ENCODE data around the gene AHDC1.
"Not testable (repeated sequence)": the region's sequence is repeated elsewhere in the genome, so short reads cannot be mapped to it uniquely, and the experiment has no call there.

The AHDC1 gene

DNA sequence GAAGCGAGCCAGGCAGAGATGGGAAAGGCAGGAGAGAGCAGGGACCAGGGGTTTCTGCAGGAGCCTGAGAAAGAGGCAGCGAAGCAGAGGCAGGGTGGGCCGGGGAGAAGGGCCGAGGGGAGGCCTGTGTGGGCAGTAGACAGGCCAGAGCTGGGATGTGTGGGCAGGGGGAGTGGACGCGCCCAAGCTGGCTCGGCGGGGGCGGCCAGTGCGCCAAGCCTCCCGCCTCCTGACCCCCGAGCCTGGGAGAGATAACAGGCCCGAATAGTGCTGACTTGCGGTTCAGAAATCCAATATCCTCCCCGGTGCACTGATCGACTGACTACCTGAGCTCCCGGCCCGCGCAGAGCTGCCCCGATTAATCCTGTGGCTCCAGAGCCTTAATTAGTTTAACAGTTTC, 41.9 kb downstream of the AHDC1 start:
- no peak for DNase-seq

- no peak for DNase-seq
These were observed 42.6 kb downstream of the AHDC1 start for GRCh38 chr1:27561124-27561899.

DNA sequence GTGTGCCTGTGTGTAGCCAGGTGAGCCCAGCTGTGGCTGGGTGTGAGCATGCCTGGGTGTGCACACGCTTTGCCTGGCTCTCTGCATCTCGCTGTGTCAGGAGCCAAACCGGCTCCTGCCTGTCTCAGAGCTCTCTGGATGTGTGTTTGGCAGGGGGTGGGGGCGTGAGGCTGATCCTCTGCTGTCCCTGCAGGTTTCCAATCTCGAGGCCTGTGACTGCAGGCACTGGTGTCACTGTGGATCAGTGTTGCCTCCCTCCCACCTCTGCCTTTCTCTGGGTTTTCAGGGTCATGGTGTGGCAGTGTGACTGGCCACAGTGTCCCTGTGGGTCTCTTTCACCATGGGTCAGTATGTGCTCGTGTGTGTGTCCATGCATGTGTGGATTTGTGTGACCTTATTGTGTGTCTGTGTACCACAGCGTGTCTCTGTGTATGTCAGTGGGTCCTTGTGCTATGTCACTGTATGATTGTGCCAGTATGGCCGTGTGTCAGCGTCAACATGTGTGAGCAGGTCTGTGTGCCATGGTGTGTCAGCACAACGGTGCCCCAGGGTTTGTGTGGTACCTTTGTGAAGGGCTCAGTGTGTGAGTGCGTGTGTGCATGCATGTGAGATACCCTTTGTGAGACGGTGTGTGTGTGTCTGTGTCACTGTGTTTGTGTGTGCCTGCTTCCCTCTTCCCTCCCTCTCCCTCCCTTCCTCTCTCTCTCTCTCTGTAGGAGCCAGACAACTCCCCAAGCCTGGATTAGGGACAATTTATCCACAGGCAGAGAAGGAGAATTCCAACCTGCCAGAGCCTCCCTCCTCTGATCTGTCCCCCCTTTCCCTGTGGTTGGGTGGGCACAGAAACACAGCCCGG, 43.4 kb downstream of the AHDC1 start:
- no peak for DNase-seq

- DNase-seq, result no peak
These were observed 44.4 kb downstream of the AHDC1 start for GRCh38 chr1:27559466-27560030.

DNA sequence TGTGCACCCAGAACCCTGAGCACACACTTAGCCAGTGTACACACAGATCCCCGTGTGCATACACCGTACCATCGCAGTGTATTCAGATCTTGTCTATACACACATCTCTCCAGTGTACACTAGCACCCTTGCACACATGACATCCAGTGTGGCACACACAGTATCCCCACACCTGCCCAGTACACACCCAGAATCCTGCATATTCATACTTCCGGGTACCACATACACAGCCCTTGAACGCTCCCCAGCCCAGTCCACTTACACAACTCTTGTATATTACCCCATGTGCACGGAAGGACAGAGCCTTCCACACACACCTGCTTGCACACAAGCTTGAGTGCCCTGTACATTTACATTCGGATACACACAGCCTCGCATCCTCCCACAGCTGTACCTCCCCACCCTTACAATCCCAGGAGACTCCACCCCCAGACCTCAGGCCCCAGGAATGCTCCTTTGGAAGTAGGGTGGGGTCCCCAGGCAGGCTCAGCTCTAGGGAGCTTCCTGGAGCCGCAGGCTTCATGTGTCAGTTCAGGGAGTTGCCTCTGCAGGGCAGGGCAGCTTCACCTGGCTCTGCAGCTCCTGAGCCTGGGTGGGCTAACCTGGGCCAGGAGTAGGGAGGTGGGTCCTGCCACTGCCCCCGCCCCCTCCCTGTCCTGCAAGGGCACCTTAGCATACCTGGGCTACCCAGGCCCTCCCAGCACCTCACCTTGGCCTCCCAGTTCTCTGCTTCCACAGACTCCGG, 46.2 kb downstream of the AHDC1 start:
- DNase-seq, result no peak

GRCh38 chr1:27556781-27557595, 47.0 kb downstream of the AHDC1 start:
- peak; percentile 23 for DNase-seq

GRCh38 chr1:27556435-27556780, 47.5 kb downstream of the AHDC1 start:
- DNase-seq, result no peak

DNA sequence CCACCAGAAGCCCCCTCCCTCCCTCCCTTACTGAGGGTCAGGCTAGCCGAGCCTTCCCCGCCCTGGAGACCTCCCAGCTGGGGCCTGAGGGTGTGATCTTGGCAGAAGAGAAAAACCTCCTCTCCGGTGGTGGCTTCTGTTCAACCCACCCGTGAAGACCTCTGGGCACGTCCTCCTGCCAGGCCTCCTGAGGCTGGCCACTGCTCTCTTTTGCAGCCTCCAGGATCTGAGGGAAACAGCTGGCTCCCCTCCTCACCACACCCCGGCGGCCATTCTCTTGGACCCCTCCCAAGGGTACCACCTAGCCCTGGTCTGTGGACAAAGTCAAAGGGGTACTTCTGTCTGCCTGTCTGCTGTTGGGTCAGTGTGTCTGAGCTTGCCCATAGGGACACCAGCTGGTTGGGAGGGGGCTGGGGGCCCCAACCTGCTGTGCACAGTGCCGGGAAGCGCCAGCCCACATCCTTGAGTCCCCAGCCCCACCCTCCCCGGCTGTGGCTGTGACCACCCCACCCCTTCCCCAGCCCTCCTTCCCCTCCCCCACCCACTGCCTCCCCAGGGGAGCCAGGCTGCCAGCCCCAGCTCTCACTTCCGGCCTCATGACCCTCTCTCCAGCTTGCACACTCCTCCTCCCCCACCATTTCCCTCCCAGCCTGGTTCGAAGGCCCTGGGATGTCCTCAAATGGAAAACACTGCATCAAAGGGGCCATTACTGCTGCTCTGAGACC, 48.1 kb downstream of the AHDC1 start:
- DNase-seq, result no peak

DNA sequence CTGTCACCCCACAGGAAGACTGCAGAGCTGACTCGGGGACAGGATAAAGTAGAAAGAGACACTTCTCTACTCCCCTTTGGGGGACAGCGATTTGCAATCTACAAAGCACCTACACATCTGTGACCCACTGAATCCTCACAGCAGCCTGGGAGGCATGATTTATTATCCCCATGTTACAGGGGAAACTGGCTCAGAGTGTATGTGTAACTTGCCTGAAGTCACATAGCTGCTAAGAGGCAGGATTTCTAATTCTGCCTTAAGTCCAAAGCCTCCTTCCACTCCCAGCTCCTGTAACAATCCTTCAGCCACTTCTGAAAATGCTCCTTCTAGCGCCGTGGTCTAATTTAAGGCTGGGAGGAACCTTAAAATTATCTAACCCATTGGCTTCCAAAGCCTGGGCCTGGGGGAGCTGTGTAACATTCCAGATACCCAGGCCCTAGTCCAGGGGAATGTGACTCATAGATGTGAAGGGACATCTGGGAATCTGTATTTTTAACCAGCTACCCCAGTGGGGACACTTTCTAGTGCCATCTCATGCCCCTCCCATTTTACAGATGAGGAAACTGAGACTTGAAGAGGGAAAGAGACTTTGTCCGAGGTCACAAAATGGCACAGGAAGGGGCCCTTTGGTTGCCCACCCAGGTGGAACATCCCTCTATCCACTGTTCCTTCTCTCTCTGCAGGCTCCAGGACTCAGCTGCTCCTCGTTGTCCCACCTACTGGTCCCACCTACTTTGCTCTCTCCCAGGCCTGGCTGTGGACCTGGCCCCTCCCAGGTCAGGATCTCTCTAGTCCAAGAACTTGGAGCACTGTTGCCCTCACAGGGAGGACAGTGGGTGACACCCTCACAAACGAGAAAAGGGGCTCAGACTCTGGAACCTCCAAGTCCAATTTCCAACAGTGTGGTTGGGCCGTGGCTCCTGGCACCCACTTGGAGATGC, 48.9 kb downstream of the AHDC1 start:
- no peak for DNase-seq

DNA sequence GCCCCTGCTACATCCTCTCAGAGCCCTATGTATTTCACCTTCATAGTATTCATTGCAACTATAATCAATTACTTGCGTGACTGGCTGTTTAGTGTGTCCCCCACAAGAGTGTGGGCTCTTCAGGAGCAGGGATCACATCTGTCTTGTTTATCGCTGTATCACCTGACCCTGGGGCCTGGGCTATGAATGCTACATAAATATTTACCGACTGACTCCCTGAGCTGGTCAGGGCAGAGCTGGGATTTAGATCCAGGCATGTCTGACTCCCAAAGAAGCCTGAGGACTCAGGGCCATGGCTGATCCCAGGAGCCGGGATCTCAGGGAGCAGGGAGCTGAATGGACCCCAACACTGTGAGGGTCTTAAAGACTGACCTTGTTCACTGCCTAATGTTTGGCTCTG, 49.7 kb downstream of the AHDC1 start:
- no peak for DNase-seq

GRCh38 chr1:27553823-27554222, 50.1 kb downstream of the AHDC1 start:
- DNase-seq, result not testable (repeated sequence)

- no peak for DNase-seq
These were observed 51.0 kb downstream of the AHDC1 start for GRCh38 chr1:27552911-27553420.

DNA sequence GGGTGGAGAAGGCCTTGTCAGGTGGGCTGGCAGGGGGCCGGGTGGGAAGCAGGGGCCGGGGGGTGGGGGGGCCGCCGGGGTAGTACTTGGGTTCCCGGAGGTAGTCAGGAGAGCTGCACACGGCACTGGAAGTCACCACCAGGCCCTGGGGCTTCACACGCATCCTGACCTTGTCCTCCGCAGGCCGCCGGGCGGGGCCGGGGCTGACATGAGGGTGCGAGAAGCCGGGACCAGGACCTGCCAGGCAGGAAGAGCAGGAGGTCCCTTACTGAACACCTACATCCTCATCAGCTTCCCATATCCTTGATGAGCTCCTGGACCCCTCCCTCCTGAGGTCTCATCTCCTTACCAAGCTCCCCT, 52.0 kb downstream of the AHDC1 start:
- DNase-seq, result no peak

DNA sequence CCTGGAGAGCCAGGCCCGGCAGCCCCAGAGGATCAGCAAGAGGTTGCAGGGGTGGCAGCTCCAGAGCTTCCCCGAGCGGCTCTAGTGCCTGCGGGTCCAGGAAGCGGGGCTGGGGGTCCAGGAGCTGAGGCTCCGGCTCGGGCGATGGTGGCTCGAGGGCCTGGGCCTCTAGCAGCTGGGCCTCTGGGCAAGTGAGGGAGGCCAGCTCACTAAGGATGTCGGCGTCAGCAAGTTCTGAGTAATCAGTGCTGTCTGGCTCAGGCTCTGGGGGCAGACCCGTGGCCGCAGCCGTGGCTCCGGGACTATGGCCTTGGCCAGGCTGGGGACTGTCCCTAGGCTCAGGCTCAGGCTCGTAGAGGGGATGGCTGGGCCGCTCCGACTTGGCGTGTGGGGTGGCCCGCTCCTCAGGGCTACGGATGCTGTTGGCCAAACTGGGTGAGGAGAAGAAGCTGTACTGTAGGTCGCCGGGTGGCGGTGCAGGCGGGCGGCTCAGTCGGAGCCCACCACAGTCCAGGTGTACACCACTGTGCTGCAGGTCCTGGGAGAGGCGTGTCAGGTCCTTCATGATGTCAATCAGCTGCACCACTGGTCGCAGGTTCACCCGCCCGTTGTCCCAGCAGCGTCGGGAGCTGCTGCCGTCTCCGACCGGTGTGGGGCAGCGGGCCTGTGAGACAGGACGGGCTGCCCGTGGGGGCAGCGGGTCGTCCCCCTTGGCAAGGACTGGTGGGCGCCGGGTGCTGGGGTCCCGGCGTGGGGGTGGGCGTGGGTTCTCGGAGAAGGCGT, 52.6 kb downstream of the AHDC1 start:
- no peak for DNase-seq

GRCh38 chr1:27550510-27551169, 53.3 kb downstream of the AHDC1 start:
- no peak for DNase-seq

DNA sequence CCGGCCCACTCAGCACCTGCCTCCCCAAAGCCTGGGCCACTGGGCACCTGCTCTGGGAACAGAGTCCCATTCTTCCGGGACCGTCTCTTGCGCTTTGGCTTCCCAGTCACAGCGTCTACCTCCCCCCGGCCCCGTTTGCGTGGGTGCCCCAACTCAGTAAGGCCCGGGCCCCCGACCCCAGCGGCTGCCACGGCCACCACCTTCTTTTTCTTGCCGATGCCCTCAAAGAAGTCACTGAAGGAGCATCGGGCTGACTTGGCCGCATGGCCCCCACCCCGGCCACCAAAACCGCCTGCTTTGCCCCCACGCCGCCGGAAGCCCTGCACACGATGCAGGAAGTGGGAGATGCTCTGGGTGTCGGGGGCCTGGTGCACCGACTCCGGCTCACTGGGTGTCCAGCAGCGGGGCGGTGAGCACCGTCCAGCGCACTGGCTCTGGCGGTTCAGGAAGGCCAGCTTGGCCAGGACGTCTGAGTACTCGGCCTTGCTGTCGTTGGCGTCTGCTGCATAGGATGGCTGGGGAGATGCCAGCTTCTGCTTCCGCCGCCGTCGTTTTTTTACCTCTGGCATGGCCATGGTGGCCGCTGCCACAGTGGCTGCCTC, 54.0 kb downstream of the AHDC1 start:
- no peak for DNase-seq

GRCh38 chr1:27548858-27549719, 54.9 kb downstream of the AHDC1 start:
- no peak for DNase-seq
